OCI-LY3 (cell line): ENCODE results near the gene TDRD9.

Source experiments
- H2AFZ ChIP-seq: fragments of 200-600, 300-600 bp; shearing (Covaris generic); 2 replicates; pipeline ENCODE4 v1.6.0; 2014; ENCODE audit warnings: antibody characterized with exemption, low read depth, low read length
- H3K27ac ChIP-seq: fragments of 200-600, 300-600 bp; sonication (generic); 2 replicates; pipeline ENCODE4 v1.5.1; 2014; ENCODE audit warnings: mild to moderate bottlenecking, low read length, moderate library complexity, mixed read lengths
- H3K27me3 ChIP-seq: fragments of 200-600, 300-600 bp; sonication (generic); 2 replicates; pipeline ENCODE4 v1.6.1; 2014; ENCODE audit warnings: low read depth, low read length, mixed read lengths
- H3K36me3 ChIP-seq: fragments of 200-600, 300-600 bp; sonication (generic); replicated peaks from 2 replicates; pipeline ENCODE3; 2014; ENCODE audit warnings: low read depth, low read length, mixed read lengths
- H3K4me1 ChIP-seq: fragments of 300-600, 200-600 bp; sonication (generic); 2 replicates; pipeline ENCODE4 v1.6.1; 2014; ENCODE audit warnings: low read length, mixed read lengths
- H3K4me2 ChIP-seq: fragments of 200-600, 300-600 bp; sonication (generic); 2 replicates; pipeline ENCODE4 v1.6.1; 2014; ENCODE audit warnings: low read length, mixed read lengths
- H3K4me3 ChIP-seq: fragments of 300-600, 200-600 bp; sonication (generic); 2 replicates; pipeline ENCODE4 v1.5.1; 2014; ENCODE audit warnings: antibody characterized with exemption, mild to moderate bottlenecking, low read length, moderate library complexity
- H3K79me2 ChIP-seq: fragments of 300-600, 200-600 bp; shearing (Covaris generic); 2 replicates; pipeline ENCODE4 v1.6.1; 2014; ENCODE audit warnings: mild to moderate bottlenecking, low read length, mixed read lengths
- H3K9ac ChIP-seq: fragments of 300-600, 200-600 bp; shearing (Covaris generic); 2 replicates; pipeline ENCODE4 v1.6.0; 2014; ENCODE audit warnings: mild to moderate bottlenecking, low read length, moderate library complexity
- H3K9me3 ChIP-seq: fragments of 200-600, 300-600 bp; shearing (Covaris generic); 2 replicates; pipeline ENCODE4 v1.6.1; 2014; ENCODE audit warnings: low read length, mixed read lengths; ENCODE audit not compliant: insufficient read depth
- H4K20me1 ChIP-seq: fragments of 200-600, 300-600 bp; sonication (generic); 2 replicates; pipeline ENCODE4 v1.6.1; 2016; ENCODE audit warnings: low read length, mixed read lengths; ENCODE audit not compliant: insufficient read depth
- EZH2phosphoT487 ChIP-seq: fragments of 200-600 bp; shearing (Covaris generic); IDR thresholded peaks from 2 replicates; pipeline ENCODE4 v1.6.1; 2018; ENCODE audit warnings: antibody characterized with exemption, mixed run types, low read depth
- TF ChIP-seq, protein P1 (sequence below): fragments of 200-600, 300-600 bp; sonication (generic); IDR thresholded peaks from 2 replicates; pipeline ENCODE4 v1.5.1; 2014; ENCODE audit warnings: antibody characterized with exemption, low read length, low read depth

TDRD9 gene

DNA sequence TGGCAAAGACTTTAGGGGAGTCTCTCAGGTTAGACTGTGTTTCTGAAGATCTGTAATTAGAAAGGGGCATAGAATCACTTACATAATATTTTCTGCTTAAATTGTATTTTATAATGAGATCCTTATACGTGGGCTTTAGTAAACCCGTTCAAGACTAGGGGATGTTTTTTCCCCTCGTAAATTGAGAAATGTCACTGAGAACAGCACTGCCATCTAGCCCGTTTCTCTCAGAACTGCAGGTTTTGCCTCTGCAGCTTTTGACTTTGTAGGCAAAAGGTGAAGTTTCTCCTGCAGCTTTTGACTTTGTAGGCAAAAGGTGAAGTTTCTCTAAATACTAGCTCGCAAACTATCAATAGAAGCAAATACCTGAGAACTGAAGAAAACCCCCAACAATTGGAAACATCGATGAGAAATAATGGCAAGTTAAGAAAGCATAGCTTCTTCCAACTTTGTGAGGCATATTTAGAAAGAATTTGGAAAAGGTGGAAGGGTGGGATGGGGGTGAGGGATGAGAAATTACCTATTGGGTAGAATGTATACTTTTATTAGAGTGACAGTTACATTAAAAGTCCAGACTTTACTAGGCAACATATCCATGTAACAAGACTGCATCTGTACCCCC is 147.4 kb downstream of the TDRD9 start:
- Histone ChIP-seq H3K36me3 (no peaks in the 10 kb centered on the region), H3K79me2 (no peaks in the 10 kb centered on the region), H3K9me3 (no peaks in the 10 kb centered on the region), H4K20me1 (no peaks in the 10 kb centered on the region), H3K4me3 (no peak overlapping the region), H3K4me2 (no peak overlapping the region), H3K27ac (no peak overlapping the region), H3K9ac (no peak overlapping the region), H3K27me3 (no peaks in the 10 kb centered on the region), H2AFZ (no peak overlapping the region), H3K4me1 (peaks cover 4% of the 10 kb centered on the region; the same call in 1 of the 2 replicates)
- TF ChIP-seq EZH2phosphoT487, result no peak
- TF ChIP-seq, protein P1, sequence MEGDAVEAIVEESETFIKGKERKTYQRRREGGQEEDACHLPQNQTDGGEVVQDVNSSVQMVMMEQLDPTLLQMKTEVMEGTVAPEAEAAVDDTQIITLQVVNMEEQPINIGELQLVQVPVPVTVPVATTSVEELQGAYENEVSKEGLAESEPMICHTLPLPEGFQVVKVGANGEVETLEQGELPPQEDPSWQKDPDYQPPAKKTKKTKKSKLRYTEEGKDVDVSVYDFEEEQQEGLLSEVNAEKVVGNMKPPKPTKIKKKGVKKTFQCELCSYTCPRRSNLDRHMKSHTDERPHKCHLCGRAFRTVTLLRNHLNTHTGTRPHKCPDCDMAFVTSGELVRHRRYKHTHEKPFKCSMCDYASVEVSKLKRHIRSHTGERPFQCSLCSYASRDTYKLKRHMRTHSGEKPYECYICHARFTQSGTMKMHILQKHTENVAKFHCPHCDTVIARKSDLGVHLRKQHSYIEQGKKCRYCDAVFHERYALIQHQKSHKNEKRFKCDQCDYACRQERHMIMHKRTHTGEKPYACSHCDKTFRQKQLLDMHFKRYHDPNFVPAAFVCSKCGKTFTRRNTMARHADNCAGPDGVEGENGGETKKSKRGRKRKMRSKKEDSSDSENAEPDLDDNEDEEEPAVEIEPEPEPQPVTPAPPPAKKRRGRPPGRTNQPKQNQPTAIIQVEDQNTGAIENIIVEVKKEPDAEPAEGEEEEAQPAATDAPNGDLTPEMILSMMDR, result peak; percentile 54

DNA sequence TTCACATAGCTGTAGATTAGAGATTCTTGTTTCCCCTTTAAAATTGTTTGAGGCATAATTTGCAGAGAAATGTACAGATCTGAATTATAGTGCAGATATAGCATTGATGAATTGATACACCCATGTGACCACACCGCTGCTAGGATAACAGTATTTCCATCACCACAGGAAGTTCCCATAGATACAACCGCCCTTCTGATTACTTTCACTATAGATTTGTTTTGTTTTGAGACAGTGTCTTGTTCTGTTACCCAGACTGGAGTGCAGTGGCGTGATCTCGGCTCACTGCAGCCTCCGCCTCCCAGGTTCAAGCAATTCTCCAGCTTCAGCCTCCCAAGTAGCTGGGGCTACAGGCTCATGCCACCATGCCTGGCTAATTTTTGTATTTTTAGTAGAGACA is 148.5 kb downstream of the TDRD9 start:
- Histone ChIP-seq H3K9ac (no peak overlapping the region), H2AFZ (no peak overlapping the region), H3K27ac (no peak overlapping the region), H3K36me3 (no peaks in the 10 kb centered on the region), H4K20me1 (no peaks in the 10 kb centered on the region), H3K4me1 (peaks cover 4% of the 10 kb centered on the region; the same call in 1 of the 2 replicates), H3K4me3 (no peak overlapping the region), H3K79me2 (no peaks in the 10 kb centered on the region), H3K4me2 (no peak overlapping the region), H3K27me3 (no peaks in the 10 kb centered on the region), H3K9me3 (no peaks in the 10 kb centered on the region)
- no peak for TF ChIP-seq EZH2phosphoT487
- TF ChIP-seq, protein P1, result no peak

DNA sequence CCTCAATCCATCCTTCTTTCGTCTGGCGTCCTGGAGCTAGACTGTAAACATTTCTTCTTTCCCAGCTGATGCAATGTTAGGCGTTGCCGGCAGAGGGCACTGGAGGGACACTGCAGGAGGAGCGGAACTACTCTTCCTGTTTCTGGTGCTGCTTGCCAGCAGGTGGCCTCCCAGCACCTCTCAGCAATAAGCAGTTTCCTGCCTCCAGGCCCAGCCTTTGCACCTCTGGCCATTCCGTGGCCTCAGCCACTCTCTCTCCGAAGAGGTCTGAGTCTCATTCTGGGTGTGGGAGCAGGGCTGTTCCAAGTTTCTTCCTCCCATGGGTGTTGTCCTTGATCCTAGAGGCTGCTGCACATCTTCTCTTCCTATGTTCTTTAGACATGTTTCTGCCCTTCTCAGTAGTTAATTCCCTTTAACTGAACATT is 149.8 kb downstream of the TDRD9 start:
- Histone ChIP-seq H3K79me2 (no peaks in the 10 kb centered on the region), H4K20me1 (no peaks in the 10 kb centered on the region), H3K36me3 (no peaks in the 10 kb centered on the region), H3K4me2 (peak overlapping the region; percentile 74), H2AFZ (peak overlapping the region; percentile 97), H3K27me3 (no peaks in the 10 kb centered on the region), H3K9ac (peak overlapping the region; percentile 48), H3K4me3 (peak overlapping the region; percentile 72), H3K27ac (no peak overlapping the region), H3K9me3 (no peaks in the 10 kb centered on the region), H3K4me1 (peaks cover 4% of the 10 kb centered on the region; the same call in 1 of the 2 replicates)
- no peak for TF ChIP-seq EZH2phosphoT487
- TF ChIP-seq, protein P1, result peak; percentile 100

DNA sequence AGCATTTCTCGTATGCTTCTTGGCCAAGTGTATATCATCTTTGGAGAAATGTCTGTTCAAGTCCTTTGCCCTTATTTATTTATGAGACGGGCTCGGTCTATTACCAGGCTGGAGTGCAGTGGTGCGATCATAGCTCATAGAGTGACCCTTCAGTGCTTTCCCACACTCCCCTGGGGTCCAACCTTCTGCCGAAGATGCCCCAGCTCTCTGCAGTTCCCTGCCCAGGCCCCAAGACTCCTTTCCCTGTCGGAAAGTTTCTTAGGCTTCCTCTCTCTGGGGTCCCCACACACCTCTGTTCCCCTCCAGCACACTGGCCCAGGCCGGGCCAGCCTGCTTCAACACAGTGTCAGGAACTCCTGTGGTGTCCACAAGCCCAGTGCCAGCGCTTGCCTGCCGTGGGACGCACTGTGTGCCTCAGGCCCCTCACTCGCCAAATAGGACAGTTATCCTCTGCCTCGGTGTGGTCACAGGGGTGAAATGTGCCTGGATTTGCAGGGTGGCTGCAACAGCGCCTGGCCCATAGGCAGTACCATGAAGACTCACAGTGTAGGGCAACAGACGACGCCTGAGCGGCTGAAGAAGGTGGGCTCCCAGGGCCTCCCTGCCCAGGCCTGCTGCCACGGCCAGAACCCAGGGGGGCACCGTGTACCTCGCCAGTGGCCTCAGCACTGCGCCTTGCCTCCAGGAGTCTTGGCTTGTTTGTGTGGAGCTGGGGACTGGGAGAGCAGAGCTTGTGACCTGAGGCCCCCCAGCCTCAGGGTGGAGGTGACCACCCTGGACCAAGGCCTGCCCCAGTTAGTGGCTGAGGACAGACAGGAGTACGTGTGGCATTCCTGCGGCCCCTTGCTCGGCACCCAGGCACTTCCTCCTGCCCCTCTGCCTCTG is 152.4 kb downstream of the TDRD9 start:
- Histone ChIP-seq H3K36me3 (no peaks in the 10 kb centered on the region), H3K4me1 (peaks cover 4% of the 10 kb centered on the region; the same call in 1 of the 2 replicates), H3K4me2 (no peak overlapping the region), H3K27ac (no peak overlapping the region), H2AFZ (no peak overlapping the region), H4K20me1 (no peaks in the 10 kb centered on the region), H3K4me3 (no peak overlapping the region), H3K79me2 (no peaks in the 10 kb centered on the region), H3K27me3 (no peaks in the 10 kb centered on the region), H3K9ac (no peak overlapping the region), H3K9me3 (no peaks in the 10 kb centered on the region)
- no peak for TF ChIP-seq EZH2phosphoT487
- TF ChIP-seq, protein P1, result no peak
